NCI-H446 treated with DMSO at 0.1 percent for 48 hours (cell line): ENCODE data around the gene TMEM178A.

Experiments
- DNase-seq: peaks from one replicate; lab custom pipeline; 2025; lab: John Stamatoyannopoulos, UW

The TMEM178A gene

GRCh38 chr2:39743269-39743776 is 77.6 kb downstream of the TMEM178A start:
- DNase-seq, result no peak

GRCh38 chr2:39755466-39755865 is 89.7 kb downstream of the TMEM178A start:
- no peak for DNase-seq

GRCh38 chr2:39757156-39757555 is 91.4 kb downstream of the TMEM178A start:
- DNase-seq, result no peak

GRCh38 chr2:39762448-39762847 is 96.7 kb downstream of the TMEM178A start:
- no peak for DNase-seq
